HT1080 (cell line): ENCODE results near the gene ATP13A2. TPM values are rescaled to one million over a fixed set of nuclear protein-coding genes. Genes with fewer than 3 reads are reported as not detected.
A peak's percentile ranks its signal among the peaks of the same experiment; 100 is the strongest.

Source experiments
- DNase-seq: peaks from one replicate; pipeline ENCODE4 v3.0.0-alpha.2; 2015; ENCODE audit warnings: low read depth
- total RNA-seq: library from RNA; depleted of rRNA; stranded (reverse); fragments of >200 nt; shearing (Covaris generic); gene quantifications from 2 replicates; pipeline ENCODE4 v1.2.3, GENCODE V29; 2014

The ATP13A2 gene
- total RNA-seq, 1 experiment from 2014 or later = 46.9 TPM

DNA sequence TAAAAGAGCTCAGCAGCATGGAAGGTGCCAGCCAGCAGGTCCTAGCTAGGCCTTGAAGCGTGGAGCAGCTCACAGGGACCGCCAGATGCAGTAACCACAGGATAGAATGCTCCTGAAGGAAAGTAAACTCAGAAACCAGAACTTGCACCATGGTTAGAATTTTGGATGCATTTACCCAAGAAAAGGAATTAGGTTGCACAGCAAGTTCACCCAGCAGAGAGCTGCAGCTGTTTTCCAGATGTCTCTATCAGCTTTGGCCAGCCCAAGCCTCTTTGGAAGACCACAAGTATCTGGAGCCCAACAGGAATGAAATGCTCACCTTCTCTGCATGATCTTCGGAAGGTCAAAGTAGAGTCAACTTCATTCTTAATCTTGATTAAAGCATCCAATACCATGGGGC, 21.0 kb upstream of the ATP13A2 start:
- no peak for DNase-seq

DNA sequence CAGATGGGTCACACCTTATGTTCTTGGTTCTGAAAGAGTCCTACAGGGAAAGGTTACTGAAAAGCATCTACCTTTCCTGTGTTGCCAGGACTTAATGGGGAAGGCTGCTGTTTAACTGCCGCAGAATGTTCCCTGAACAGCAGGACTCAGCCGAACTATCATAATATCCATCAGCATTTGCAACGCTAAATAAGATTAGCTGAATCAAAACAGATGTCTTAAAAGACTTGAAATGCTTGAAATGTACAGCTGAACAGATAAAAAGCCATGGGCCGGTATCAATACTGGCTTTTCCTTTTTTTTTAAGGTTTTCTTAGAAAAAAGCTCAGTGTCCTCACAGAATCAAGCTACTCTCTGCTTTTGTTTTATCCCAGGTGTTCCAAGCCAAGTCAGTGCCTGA, 19.7 kb upstream of the ATP13A2 start:
- no peak for DNase-seq

DNA sequence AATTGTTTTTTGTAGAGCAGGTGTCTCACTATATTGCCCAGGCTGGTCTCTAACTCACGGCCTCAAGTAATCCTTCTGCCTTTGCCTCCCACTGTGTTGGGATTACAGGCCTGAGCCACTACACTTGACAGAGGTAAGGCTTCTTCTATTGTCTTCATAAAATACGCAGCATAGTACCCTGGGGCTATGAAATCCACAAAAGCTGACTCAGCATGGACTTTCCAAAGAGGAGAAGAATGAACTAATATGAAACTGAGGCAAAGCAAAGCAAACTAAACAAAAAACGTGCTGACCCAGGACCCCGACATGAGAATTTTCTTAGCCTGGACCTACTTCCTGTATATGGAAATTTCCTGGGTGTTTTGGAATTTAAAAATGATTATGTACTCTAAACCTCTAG, 18.5 kb upstream of the ATP13A2 start:
- no peak for DNase-seq

DNA sequence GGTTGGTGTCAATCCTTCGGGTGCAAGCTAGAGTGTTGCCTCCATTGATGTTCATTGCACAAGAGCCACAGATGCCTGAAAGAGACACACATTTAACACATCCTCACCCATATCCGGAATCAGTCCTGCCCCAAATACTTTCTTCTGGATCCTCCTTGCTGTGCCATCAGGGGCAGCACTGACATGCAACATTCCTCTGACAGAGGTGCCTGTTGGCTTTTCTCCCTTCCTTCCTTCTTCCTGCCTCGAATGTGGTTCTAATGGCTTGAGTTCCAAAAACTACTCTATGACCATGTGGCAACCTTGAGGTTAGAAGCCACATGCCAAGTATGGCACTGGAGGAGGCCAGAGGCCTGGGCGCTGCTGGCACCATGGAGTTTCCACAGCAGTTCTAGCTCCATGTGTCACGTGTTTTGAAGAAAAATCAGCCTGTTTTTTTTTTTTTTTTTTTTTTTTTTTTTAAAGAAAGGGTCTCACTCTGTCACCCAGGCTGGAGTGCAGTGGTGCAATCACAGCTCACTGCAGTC, 17.0 kb upstream of the ATP13A2 start:
- DNase-seq = no peak

DNA sequence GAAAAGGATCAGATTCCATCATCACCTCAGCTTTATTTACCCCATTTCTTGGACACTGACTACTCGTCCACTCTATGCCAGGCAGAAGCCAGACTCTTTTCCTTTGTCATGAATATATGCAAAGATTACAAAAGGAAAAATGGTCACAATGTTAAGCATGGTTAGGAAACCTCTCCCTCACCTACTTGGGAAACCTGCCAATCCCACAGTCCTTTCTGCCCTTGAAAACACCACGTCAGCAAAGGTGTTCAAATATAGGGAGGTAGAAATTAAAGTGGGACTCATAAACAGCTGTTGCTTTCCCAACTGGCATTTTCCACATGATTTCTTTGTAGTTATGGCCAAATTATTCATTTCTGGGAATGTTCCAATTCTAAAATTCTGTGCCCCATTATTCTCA, 16.2 kb upstream of the ATP13A2 start:
- no peak for DNase-seq

DNA sequence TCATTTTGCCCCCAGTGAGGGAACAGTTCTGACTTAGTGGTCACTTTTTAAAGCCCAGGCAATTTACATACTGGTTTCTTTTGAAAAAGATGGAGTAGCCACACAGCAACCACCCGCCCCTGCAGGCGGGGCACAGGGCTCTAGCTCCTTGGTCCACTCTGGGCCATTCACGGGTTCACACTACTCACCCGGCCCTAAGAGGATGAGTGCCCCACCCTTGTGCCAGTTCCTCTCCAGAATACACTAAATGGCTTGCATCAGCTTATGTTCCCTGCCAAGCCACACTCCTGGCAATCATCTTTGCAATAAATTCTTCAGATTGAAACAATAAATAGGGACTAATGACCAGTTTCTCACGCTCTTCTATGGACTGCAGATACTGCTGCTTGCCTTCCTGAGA, 15.7 kb upstream of the ATP13A2 start:
- DNase-seq = no peak

DNA sequence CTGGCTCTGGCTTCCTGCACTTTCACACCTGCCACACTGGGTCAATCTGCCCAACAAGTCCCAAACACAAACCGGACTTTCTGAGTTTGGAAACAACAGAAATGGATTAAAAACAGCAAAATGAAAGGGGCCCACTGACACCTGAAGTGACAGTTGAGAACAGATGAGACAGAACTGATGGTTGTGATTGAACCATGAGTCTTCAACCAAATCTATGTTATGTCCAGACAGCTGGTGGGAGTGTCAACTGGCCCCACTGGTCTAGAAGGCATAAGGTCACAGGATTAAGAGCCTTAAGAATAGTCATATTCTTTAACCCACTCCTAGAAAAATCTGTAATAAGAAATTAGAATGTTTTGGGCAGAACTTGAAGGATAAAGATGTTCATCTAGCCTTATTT, 13.0 kb upstream of the ATP13A2 start:
- no peak for DNase-seq

DNA sequence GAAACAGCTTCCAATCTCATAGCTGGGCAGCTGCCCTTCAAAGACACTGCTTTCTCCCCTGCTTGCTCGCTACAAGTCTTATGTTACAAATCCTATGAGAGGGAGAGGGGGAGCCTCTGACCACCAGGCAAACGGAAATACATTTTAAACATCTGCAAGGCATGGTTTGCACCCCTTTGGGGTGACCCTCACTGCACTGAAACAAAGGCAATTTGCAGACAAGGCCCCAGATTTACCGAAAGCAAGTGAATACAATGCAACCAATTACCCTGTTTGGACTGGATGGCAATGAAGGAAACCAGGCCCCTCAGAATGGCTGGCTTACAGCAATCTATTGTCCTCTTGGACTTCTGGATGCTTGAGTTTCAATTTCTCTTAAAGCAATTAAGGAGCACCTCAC, 11.8 kb upstream of the ATP13A2 start:
- DNase-seq = no peak

DNA sequence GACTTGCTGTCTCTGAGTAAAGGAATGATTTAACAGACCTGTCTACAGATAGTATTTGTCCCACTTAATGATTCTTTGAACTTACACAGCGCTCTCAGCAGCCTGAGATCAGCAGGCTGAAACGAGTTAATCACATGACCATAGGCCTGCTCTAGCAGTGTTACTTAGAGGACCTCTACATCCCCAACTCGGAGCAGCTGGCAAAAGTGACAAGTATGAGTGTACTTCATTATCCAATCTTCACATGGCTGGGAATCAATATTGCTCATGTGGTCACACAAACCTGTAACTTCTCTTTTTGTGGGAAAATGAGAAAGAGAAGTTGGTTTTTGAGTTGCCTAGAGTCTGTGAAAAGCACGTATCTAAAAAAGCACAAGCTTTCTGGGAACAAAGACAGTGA, 11.4 kb upstream of the ATP13A2 start:
- DNase-seq = no peak

DNA sequence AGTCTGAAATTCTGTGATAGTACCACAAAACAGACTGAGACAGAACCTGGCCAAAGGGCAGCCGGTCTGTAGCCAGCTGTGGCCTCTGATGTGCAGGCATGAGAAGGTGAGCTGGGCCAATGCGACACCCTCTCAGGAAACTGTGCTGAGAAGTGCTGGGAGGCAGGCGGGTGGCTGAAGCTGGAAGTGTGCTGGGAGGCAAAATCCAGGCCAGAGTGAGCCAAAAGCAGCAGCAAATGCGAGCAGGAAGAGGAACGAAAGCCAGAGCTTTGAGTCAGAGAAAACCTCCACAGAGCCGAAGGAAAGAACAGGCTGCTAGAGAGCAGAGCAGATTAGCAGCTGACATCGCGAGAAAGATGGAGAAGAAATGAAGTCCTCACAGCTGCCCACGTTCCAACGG, 10.2 kb upstream of the ATP13A2 start:
- DNase-seq = no peak

DNA sequence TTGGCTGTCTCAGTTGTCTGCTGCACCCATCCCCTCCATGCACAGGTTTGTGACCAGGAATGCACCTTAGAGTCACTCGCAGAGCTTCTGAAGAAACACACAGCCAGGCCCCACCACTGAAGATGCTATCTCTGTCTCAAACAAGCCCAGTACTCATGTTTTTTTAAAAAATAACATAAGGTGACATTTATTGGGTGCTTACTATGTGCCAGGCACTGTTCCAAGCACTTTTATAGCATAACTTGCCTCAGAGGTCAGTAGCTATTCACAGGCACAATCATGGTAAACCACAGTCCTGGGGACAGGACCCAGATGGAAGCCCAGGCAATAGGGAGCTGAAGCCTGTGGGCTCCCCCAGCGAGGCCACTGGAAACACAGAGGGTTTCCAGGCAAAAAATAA, 8.8 kb upstream of the ATP13A2 start:
- DNase-seq = no peak

DNA sequence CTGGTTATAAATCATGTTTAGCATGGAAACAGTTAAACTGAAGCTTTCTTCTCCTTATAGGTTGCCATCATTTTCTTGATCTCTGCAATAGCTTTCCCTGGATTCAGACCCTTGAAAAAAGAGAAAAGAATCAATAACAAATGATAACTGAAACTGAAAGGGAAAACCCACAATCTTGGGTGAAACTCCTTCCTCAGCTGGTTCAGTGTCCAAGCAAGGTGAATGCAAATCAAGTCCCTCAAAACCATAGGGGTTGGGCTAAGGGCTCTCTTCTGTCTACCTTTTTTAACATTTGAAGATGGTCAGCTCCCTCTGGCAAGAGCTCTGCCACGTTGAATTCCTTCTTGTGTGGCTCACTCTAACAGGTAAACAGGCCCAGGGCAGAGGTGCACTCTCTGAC, 7.1 kb upstream of the ATP13A2 start:
- DNase-seq = no peak

DNA sequence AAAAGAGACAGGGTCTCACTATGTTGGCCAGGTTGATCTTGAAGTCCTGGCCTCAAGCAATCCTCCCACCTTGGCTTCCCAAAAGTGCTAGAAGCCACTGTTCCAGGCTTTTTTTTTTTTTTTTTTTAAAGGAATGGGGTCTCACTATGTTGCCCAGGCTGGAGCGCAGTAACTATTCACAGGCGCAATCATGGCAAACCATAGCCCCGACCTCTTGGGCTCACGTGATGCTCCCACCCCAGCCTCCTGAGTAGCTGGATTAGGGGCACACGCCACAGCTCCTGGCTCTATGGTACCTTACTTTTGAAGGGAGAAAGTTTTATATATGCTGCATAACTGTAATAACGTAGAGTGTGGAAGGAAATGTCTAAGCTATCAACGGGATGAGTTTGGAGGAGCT, 5.7 kb upstream of the ATP13A2 start:
- DNase-seq = no peak

DNA sequence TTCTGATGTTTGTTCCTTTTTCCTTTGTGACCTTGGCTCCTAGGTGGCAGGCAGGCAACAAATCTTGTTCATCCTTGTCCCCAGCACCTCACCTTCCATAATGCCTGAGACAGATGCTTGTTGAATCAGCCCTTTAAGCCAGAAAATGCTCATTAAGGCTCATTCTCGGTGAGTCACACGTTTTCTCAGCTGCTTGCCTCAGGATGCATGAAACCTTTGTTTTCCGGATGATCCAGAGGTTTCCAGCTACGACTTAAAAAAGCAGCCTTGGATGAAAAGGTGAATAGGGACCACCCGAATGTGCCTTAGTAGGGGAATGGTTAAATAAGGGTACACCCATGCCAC, 4.6 kb upstream of the ATP13A2 start:
- DNase-seq = peak; percentile 74

DNA sequence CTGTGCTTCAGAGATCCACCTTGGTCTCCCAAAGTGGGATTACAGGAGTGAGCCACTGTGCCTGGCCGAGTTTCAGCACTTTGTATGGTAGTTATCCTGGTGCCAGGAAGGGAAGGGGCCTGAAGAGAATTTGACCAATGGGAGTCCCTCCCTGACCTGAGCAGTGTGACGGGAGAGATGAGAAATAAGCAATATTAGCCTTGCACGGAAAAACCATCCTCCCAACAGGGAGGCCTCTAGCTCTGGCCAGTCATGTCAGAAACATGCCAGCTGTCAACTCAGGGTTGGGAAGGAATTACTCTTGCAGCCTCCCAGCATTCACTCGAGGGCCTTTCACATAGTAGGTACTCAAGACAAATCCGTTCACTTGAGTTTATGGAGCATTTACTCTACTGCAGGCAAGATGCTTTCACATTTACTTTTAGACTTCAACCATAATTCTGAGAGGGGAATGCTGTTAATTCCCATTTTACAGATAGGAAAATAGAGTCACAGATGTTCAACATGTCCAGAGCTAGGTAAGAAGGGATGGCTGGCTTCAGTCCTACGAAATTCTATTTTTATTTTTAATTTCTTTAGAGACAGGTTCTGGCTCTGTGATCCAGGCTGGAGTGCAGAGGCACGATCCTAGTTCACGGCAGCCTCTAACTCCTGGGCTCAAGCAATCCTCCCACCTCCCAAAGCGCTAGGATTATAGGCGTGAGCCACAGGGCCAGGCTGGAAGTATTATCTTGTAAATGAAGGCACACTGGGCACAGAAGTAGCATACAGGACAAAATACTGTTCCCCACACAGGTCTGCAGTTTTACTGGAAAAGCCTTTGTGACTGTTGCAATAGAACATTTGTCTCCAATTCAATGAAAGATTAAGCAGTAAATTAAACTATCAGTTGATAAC, 3.2 kb upstream of the ATP13A2 start:
- DNase-seq = no peak

DNA sequence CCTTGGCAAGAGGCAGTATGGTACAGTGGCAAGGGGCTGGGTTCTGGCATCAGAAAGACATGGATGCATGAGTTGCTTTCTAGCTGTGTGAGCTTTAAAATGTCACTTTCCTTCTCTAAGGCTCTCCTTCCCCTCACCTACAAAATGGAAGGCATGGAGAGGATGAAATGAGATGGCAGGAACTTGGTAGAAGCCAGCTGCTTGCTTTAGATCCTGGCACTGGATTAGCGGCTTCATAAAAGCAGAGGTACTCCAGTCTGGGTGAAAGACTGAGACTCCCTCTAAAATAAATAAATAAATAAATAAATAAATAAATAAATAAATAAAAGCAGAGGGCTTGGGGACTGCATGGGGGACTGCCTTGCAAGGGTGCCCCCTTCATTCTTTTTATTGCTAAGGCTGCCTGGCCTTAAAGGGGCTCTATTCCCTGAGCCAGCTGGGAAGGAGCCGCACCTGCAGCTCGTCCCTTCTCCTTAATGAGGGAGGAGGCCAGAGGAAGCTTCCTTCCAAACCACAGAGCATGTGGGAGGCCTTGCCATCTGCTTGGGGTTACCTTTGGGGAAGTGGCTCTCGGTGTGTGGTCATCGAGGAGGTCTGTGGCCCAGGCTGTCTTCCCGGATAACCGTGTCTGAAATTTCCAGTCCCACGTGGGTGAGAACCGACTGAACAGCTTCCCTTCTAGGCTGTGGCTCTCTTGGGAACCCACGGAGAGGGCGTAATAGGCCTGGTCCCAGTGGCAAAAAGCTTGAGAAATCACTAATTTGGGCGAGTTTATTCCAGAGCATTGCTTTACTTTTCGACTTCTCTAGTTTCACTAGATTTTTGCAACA, 2.0 kb upstream of the ATP13A2 start:
- DNase-seq = no peak

DNA sequence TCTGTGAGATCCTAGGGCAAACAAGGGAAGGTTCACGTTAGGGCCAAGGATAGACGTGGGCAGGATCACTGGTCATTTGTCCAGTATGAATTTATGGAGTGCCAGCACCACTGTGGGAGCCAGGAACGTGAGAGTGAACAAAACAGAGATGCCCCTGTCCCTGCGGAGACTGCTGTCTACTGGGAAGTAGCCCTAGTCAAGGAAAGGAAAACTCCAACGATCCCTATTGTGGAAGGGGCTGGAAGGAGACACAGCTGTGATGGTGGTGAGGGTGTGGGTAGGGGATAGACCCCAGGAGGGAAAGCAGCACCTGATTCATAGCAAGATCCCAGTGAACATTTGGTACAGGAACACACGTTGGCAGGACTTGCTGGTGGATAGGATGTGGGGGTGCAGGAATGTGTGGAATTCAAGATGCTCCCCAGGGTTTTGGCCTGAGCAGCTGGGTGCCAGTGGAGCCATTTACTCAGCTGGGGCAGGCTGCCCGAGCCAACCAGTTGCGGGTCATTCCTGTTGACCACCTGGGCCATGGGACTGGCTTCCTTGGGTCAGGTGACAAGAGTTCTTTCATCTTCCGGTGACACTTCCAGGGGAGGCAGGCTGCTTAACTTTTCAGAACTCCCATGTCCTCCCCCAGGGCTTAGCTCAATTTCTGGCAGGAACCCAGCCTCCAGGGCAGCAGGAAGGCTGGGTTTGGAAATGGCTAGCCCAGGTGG, 1.2 kb upstream of the ATP13A2 start:
- DNase-seq = peak; percentile 48

DNA sequence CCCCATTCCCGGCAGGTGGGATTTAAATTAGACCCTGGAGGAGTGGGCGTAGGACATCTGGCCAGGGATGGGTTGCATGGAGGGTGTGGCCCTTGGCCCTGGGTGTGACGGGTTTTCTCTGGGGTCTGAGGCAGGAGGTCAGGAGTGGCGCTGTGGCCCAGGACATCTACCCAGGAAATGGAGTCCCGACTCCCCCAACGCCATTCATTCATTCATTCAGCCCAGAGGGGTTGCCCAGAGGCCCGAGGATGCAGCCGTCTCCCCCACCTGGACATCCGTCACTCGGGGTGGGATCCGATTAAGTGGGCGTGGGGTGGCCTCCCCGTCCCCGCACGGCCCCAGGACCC, 663 bp downstream of the ATP13A2 start:
- no peak for DNase-seq

DNA sequence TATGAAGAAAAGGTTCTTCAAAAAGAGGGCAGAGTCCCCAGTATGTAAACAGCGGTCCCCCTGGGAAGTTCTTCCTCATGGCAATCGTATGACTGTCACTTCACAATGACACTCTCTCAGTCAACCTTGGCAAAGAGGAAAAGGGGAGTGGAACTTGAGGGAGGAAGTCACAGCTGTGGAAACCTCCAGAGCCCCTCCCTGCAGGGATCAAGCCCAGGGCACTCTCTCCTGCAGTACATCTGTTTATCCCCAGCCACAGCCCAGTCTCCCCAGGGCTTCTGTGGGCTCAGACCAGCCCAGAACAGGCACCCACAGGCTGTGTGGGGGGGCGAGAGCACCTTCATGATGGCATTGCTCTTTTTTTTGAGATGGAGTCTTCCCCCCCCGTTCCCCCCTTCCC, 2.0 kb downstream of the ATP13A2 start:
- no peak for DNase-seq

DNA sequence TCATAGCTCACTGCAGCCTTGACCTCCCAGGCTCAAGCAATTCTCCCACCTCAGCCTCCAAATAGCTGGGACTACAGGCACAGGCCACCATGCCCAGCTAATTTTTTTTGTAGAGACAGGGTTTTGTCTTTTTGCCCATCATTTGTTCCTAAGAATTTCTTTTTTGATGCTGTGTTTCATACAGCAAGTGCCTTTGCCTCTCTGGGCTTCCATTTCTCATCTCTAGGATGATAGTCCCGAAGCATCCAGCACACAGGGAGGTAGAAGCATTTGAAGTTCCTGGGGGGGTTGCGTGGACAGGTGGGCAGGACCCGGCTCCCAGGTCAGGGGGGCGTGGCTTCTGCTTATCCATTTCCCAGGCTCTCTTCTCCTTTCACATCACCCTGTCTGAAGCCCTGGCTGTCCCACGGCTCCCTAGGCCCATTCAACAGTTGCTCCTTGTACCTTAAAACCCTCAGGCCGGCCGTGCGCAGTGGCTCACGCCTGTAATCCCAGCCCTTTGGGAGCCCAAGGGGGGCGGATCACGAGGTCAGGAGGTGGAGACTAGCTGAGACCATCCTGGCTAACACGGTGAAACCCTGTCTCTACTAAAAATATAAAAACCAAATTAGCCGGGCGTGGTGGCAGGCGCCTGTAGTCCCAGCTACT, 3.4 kb downstream of the ATP13A2 start:
- DNase-seq = no peak

DNA sequence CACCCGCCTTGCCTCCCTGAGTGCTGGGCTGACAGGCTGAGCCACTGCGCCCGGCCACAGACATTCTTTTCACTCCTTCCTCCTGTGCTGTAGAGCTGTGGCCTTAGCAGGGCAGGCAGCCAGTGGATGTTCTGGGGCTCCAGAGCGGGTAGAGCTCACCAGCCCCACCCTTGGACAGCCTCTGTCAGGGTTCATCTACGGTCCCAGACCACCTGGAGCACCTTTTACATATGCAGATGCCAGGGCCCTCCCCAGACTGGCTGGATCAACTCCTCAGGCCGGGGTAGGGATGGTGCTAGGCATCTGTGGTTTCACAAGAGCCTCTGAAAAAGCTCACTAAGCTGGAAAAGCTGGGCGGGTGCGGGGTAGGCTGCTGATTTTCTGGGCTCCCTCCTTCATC, 4.6 kb downstream of the ATP13A2 start:
- no peak for DNase-seq

DNA sequence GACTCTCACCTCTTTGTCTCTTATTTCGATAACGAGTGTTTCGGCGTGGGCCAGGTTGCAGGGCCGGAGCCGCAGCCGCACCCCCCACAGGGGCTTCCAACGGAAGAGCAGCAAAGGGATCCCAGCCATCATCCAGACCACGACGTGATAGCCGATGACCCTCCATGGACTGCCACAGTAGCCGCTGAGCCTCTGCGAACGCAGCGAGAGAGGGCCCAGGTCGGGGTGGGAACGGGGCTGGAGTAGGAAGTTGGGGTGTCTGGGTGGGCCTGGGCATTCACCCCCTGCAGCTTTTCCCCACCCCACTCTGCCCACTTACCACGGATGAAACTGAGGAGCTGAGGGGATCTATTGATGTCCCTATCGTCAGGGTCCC, 6.4 kb downstream of the ATP13A2 start:
- DNase-seq = no peak
